ENCODE measurements around the gene OXTR. TPM values are rescaled to one million over a fixed set of nuclear protein-coding genes. Genes with fewer than 3 reads are reported as not detected.
A peak's percentile ranks its signal among the peaks of the same experiment; 100 is the strongest.

OXTR gene
- total RNA-seq, result 1 to 10 TPM; 1.1 to 2.0 TPM

- peak; percentile 97 for ATAC-seq
- TF ChIP-seq, protein P1, sequence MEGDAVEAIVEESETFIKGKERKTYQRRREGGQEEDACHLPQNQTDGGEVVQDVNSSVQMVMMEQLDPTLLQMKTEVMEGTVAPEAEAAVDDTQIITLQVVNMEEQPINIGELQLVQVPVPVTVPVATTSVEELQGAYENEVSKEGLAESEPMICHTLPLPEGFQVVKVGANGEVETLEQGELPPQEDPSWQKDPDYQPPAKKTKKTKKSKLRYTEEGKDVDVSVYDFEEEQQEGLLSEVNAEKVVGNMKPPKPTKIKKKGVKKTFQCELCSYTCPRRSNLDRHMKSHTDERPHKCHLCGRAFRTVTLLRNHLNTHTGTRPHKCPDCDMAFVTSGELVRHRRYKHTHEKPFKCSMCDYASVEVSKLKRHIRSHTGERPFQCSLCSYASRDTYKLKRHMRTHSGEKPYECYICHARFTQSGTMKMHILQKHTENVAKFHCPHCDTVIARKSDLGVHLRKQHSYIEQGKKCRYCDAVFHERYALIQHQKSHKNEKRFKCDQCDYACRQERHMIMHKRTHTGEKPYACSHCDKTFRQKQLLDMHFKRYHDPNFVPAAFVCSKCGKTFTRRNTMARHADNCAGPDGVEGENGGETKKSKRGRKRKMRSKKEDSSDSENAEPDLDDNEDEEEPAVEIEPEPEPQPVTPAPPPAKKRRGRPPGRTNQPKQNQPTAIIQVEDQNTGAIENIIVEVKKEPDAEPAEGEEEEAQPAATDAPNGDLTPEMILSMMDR (IDR thresholded peaks at IDR 0.05), result peak; percentile 100
- peak within 1 kb of the TSS; percentile 41 for H3K4me3 Mint-ChIP-seq
- no peaks in the 10 kb centered on the region for H3K36me3 Mint-ChIP-seq (ENCODE audit: low read depth)
- intact Hi-C loops (cut with micrococcal nuclease), result no loop called here
- peak; percentile 66 for DNase-seq
- ChIA-PET POLR2A (no interaction called here), CTCF (interaction anchor here (0.6 to 3.2 kb wide), 34 partner anchors 8 to 335 kb away, joined by 3 to 16 read pairs (median 3); no protein-coding TSS in a partner anchor)
- no peak within 1 kb of the TSS for H3K27ac Mint-ChIP-seq
- no peaks in the 10 kb centered on the region for H3K9me3 Mint-ChIP-seq
- peaks cover 48% of the 10 kb centered on the region for H3K27me3 Mint-ChIP-seq
- peaks cover 15% of the 10 kb centered on the region for H3K4me1 Mint-ChIP-seq (ENCODE audit: low read depth)
These were observed at the start of gene OXTR for GRCh38 chr3:8769088-8769822. Gene OXTR (minus strand): TSS chr3:8769613. CDS start chr3:8768187, 1,426 bp downstream.

DNA sequence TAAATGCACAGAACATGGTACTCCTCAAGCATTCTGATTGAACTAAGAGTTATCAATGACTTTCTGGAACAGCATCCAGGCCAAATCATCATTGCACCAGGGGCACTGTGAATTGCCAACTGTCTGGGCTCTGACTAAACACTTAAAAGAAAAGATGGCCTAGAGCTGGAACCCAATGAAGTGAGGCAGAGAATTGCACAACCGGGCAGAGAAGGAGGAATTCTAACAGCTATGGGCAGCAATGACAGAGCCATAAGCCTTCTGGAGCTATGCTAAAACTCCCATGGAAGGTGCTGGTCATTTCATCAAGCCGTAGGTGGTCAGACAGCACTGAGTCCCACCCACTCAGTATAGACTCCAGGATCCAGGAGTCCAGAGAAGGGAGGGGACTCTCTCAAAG, 48.1 kb upstream of the OXTR start:
- no peaks in the 10 kb centered on the region for H3K4me1 Mint-ChIP-seq (ENCODE audit: low read depth)
- H3K27me3 Mint-ChIP-seq, result no peaks in the 10 kb centered on the region
- TF ChIP-seq, protein P1 (IDR thresholded peaks at IDR 0.05), result no peak
- H3K27ac Mint-ChIP-seq, result no peak overlapping the region
- H3K4me3 Mint-ChIP-seq, result no peak overlapping the region
- intact Hi-C loops (cut with micrococcal nuclease), result no loop called here
- no peaks in the 10 kb centered on the region for H3K36me3 Mint-ChIP-seq (ENCODE audit: low read depth)
- ChIA-PET POLR2A (no interaction called here), CTCF (no interaction called here)
- peaks cover 22% of the 10 kb centered on the region for H3K9me3 Mint-ChIP-seq
- DNase-seq (no peak), ATAC-seq (no peak)

DNA sequence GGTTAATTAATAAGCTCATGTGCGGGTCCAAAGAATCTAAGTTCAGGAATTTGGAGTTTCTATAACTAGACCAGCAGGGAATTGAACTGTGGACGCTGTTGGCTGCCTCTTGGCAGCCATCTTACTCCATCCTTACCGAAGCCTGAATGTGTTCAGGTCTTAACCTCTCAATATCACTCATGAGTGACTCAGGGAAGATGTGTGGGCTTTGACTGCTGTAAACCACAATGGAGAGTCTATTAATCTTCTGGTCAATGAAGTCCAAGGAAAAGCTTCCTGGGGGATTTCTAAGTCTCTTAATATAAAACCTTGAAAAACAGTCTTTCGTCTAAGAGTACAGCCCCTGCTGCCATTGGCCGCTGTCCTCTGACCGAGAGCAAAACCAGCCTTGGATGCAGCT, 46.7 kb upstream of the OXTR start:
- CTCF ChIA-PET, result interaction anchor here (1.4 kb wide), 1 partner anchor 46 kb away, joined by 4 read pairs; the partner anchor contains the start of gene OXTR
- H3K27me3 Mint-ChIP-seq, result no peaks in the 10 kb centered on the region
- H3K4me1 Mint-ChIP-seq (ENCODE audit: low read depth), result no peaks in the 10 kb centered on the region
- ATAC-seq (no peak), DNase-seq (no peak)
- H3K4me3 Mint-ChIP-seq, result no peak overlapping the region
- POLR2A ChIA-PET, result interaction anchor here (0.9 kb wide), 1 partner anchor 15 kb away, joined by 3 read pairs; no protein-coding TSS in a partner anchor
- H3K36me3 Mint-ChIP-seq (ENCODE audit: low read depth), result no peaks in the 10 kb centered on the region
- TF ChIP-seq, protein P1 (IDR thresholded peaks at IDR 0.05), result no peak
- no peak overlapping the region for H3K27ac Mint-ChIP-seq
- intact Hi-C loops (cut with micrococcal nuclease), result no loop called here
- peaks cover 18% of the 10 kb centered on the region for H3K9me3 Mint-ChIP-seq

DNA sequence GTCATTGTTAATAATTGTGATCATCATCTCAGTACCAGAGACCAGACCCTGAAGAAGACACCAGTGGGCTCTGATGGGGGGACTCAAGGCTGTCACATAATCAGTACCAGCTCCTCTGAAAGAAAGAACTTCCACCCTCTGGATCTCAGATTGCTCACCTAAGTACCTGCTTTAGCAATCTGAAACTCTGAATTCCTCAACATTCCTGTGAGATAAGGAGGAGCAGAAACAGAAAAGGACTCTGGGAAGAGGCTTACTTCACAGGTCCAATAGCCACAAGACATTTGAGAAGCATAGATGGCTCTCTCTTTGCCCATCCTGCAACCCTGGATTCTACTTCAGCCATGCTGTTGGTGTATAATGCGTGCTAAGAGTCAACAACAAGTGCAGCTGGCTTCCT, 44.0 kb upstream of the OXTR start:
- CTCF ChIA-PET, result no interaction called here
- no peaks in the 10 kb centered on the region for H3K4me1 Mint-ChIP-seq (ENCODE audit: low read depth)
- intact Hi-C loops (cut with micrococcal nuclease), result no loop called here
- POLR2A ChIA-PET, result no interaction called here
- DNase-seq (no peak), ATAC-seq (no peak)
- H3K9me3 Mint-ChIP-seq, result peaks cover 6% of the 10 kb centered on the region
- TF ChIP-seq, protein P1 (IDR thresholded peaks at IDR 0.05), result no peak
- no peak overlapping the region for H3K27ac Mint-ChIP-seq
- H3K27me3 Mint-ChIP-seq, result no peaks in the 10 kb centered on the region
- H3K36me3 Mint-ChIP-seq (ENCODE audit: low read depth), result no peaks in the 10 kb centered on the region
- no peak overlapping the region for H3K4me3 Mint-ChIP-seq

DNA sequence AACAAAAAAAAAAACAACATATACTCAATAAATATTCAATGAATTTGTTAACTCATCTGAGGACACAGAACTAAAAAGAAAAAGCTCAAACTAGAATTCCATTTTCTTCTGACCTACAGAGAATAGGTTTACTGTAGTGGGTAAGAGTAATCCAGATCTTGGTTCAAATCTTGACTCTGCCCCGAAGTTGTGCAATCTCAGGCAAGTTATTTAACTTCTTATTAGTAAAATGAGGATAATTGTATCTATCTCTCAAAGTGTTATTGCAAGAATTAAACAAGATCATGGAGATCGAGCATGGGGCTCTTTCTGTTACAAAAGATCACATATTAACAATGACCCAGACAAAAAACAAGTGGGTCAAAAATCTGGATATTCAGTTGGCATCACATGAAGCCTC, 41.1 kb upstream of the OXTR start:
- intact Hi-C loops (cut with micrococcal nuclease), result no loop called here
- Mint-ChIP-seq H3K4me1 (ENCODE audit: low read depth) (no peaks in the 10 kb centered on the region), H3K4me3 (no peak overlapping the region), H3K9me3 (no peaks in the 10 kb centered on the region), H3K27ac (no peak overlapping the region), H3K36me3 (ENCODE audit: low read depth) (no peaks in the 10 kb centered on the region), H3K27me3 (no peaks in the 10 kb centered on the region)
- no peak for ATAC-seq
- ChIA-PET POLR2A (interaction anchor here (1.0 kb wide), 1 partner anchor 70 kb away, joined by 4 read pairs; no protein-coding TSS in a partner anchor), CTCF (no interaction called here)
- DNase-seq, result no peak
- TF ChIP-seq, protein P1 (IDR thresholded peaks at IDR 0.05), result no peak
